HG03025 (cell line): ENCODE data around the gene ZDHHC11B.
A peak's percentile ranks its signal among the peaks of the same experiment; 100 is the strongest.
"Not testable (repeated sequence)": the region's sequence is repeated elsewhere in the genome, so short reads cannot be mapped to it uniquely, and the experiment has no call there.

Experiments
- ATAC-seq: cut with Tn5 transposase; IDR thresholded peaks from one replicate; pipeline ENCODE4 v1.9.1; 2021; ENCODE audit warnings: mild to moderate bottlenecking, moderate library complexity; ENCODE audit not compliant: unreplicated experiment, low FRiP score

The ZDHHC11B gene

GRCh38 chr5:784428-785177 lies at the start of gene ZDHHC11B:
TSS of gene ZDHHC11B (minus strand) at chr5:784729. CDS start at chr5:766919, 17,810 bp downstream.
- ATAC-seq: peak; percentile 60

- ATAC-seq: not testable (repeated sequence)
Observed at GRCh38 chr5:834013-834412, 49.5 kb upstream of the ZDHHC11B start.

GRCh38 chr5:828194-828593 lies 43.7 kb upstream of the ZDHHC11B start:
- ATAC-seq: not testable (repeated sequence)

- ATAC-seq: not testable (repeated sequence)
Observed at GRCh38 chr5:825544-825943, 41.0 kb upstream of the ZDHHC11B start.

- no peak for ATAC-seq
Observed at GRCh38 chr5:821504-821903, 37.0 kb upstream of the ZDHHC11B start.

- no peak for ATAC-seq
Observed at GRCh38 chr5:820245-820644, 35.7 kb upstream of the ZDHHC11B start.

GRCh38 chr5:819078-819477 lies 34.5 kb upstream of the ZDHHC11B start:
- ATAC-seq: no peak

- no peak for ATAC-seq
Observed at GRCh38 chr5:816176-816575, 31.6 kb upstream of the ZDHHC11B start.

- ATAC-seq: no peak
Observed at GRCh38 chr5:815449-815848, 30.9 kb upstream of the ZDHHC11B start.

- ATAC-seq: not testable (repeated sequence)
Observed at GRCh38 chr5:813575-813974, 29.0 kb upstream of the ZDHHC11B start.

- not testable (repeated sequence) for ATAC-seq
Observed at GRCh38 chr5:811384-811783, 26.9 kb upstream of the ZDHHC11B start.

GRCh38 chr5:807719-808514 lies 23.4 kb upstream of the ZDHHC11B start:
- not testable (repeated sequence) for ATAC-seq

GRCh38 chr5:801472-801871 lies 16.9 kb upstream of the ZDHHC11B start:
- no peak for ATAC-seq

- not testable (repeated sequence) for ATAC-seq
Observed at GRCh38 chr5:801055-801454, 16.5 kb upstream of the ZDHHC11B start.

GRCh38 chr5:798505-799138 lies 14.1 kb upstream of the ZDHHC11B start:
- not testable (repeated sequence) for ATAC-seq

GRCh38 chr5:797986-798385 lies 13.5 kb upstream of the ZDHHC11B start:
- ATAC-seq: not testable (repeated sequence)

- not testable (repeated sequence) for ATAC-seq
Observed at GRCh38 chr5:795873-796272, 11.3 kb upstream of the ZDHHC11B start.

- ATAC-seq: not testable (repeated sequence)
Observed at GRCh38 chr5:794948-795347, 10.4 kb upstream of the ZDHHC11B start.

- not testable (repeated sequence) for ATAC-seq
Observed at GRCh38 chr5:788703-789102, 4.2 kb upstream of the ZDHHC11B start.

GRCh38 chr5:787857-788233 lies 3.3 kb upstream of the ZDHHC11B start:
- not testable (repeated sequence) for ATAC-seq

GRCh38 chr5:787224-787856 lies 2.8 kb upstream of the ZDHHC11B start:
- not testable (repeated sequence) for ATAC-seq
